Fibroblast of lung (primary cell): ENCODE measurements around the gene RFPL1.
"Not testable (repeated sequence)": the region's sequence is repeated elsewhere in the genome, so short reads cannot be mapped to it uniquely, and the experiment has no call there.

ENCODE experiments used
- EZH2 ChIP-seq: IDR thresholded peaks from 2 replicates; pipeline ENCODE4 v1.5.1; 2012; ENCODE audit warnings: low read length, control low read depth, mild to moderate bottlenecking; ENCODE audit errors: missing control alignments
- TF ChIP-seq, protein P1 (sequence below), 2 donors: IDR thresholded peaks in 1 of 2; conservative IDR thresholded peaks in 1 of 2; 1 replicate in 1 of 2; 2 replicates in 1 of 2; pipeline ENCODE4 v1.5.1; 2011 to 2012; ENCODE audit warnings: low read length in 2 of 2, control low read depth in 1 of 2, inconsistent platforms in 1 of 2, low read depth in 1 of 2, mild to moderate bottlenecking in 1 of 2

DNA sequence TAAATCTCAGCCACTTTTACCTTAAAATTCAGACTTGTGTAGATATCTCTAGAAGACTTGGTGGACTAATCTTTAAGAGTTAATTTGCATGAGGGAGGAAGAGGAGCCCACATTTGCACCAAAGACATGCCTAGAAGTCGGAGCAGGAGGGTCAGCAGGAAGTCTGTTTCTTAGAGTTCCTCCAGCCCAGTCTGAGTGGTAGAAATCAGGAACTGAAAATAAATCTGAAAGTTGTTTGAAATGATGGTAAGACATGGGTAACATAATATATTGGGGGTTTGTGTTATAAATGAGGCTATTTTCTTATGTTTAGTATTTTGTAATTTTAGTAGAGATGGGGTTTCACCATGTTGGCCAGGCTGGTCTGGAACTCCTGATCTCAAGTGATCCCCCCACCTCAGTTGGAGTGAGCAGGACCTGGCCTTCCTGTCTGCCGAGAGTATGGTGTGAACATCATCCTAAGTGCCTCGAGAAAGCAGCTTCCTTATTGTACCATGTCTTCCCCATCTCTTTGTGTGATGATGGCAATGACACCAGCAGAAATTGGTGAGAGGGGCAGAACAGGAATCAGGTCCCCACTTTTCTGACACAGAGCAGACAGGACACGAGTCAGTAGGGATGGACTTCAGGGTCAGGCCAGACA, 26.7 kb upstream of the RFPL1 start:
- not testable (repeated sequence) for TF ChIP-seq EZH2
- TF ChIP-seq, protein P1, sequence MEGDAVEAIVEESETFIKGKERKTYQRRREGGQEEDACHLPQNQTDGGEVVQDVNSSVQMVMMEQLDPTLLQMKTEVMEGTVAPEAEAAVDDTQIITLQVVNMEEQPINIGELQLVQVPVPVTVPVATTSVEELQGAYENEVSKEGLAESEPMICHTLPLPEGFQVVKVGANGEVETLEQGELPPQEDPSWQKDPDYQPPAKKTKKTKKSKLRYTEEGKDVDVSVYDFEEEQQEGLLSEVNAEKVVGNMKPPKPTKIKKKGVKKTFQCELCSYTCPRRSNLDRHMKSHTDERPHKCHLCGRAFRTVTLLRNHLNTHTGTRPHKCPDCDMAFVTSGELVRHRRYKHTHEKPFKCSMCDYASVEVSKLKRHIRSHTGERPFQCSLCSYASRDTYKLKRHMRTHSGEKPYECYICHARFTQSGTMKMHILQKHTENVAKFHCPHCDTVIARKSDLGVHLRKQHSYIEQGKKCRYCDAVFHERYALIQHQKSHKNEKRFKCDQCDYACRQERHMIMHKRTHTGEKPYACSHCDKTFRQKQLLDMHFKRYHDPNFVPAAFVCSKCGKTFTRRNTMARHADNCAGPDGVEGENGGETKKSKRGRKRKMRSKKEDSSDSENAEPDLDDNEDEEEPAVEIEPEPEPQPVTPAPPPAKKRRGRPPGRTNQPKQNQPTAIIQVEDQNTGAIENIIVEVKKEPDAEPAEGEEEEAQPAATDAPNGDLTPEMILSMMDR (conservative IDR thresholded peaks at IDR 0.05 in 1 of 2, IDR thresholded peaks at IDR 0.05 in 1 of 2; ENCODE audit: low read depth in 1 of 2, low read length in 2 of 2), result not testable (repeated sequence)
